NCI-H524 (cell line): ENCODE results near the gene FGF14.

Source experiments
- DNase-seq, 2 experiments: peaks; one replicate each; lab custom pipeline; 2025; lab: John Stamatoyannopoulos, UW

FGF14 gene

GRCh38 chr13:101985321-101985720, 416.5 kb downstream of the FGF14 start:
- DNase-seq, result no peak

GRCh38 chr13:101982903-101983302, 418.9 kb downstream of the FGF14 start:
- DNase-seq, result no peak

- no peak for DNase-seq
These were observed 422.0 kb downstream of the FGF14 start for GRCh38 chr13:101979825-101980224.

- no peak for DNase-seq
These were observed 423.1 kb downstream of the FGF14 start for GRCh38 chr13:101978552-101979315.

- DNase-seq, result no peak
These were observed 424.4 kb downstream of the FGF14 start for GRCh38 chr13:101977475-101977874.

- no peak for DNase-seq
These were observed 429.7 kb downstream of the FGF14 start for GRCh38 chr13:101972191-101972590.

- no peak for DNase-seq
These were observed 431.5 kb downstream of the FGF14 start for GRCh38 chr13:101970341-101970740.

GRCh38 chr13:101967781-101968180, 434.1 kb downstream of the FGF14 start:
- DNase-seq, result no peak

GRCh38 chr13:101967216-101967615, 434.6 kb downstream of the FGF14 start:
- DNase-seq, result no peak

- no peak for DNase-seq
These were observed 436.8 kb downstream of the FGF14 start for GRCh38 chr13:101965096-101965495.

- DNase-seq, result no peak
These were observed 442.8 kb downstream of the FGF14 start for GRCh38 chr13:101959016-101959415.

GRCh38 chr13:101955764-101956163, 446.1 kb downstream of the FGF14 start:
- DNase-seq, result no peak

- no peak for DNase-seq
These were observed 450.7 kb downstream of the FGF14 start for GRCh38 chr13:101951114-101951513.

- DNase-seq, result no peak
These were observed 452.2 kb downstream of the FGF14 start for GRCh38 chr13:101949681-101950080.

GRCh38 chr13:101946401-101946800, 455.4 kb downstream of the FGF14 start:
- DNase-seq, result peak; percentile 43 to 82

- DNase-seq, result peak in 1 of 2 experiments; percentile 20
These were observed 456.4 kb downstream of the FGF14 start for GRCh38 chr13:101945435-101945834.

GRCh38 chr13:101944521-101944920, 457.3 kb downstream of the FGF14 start:
- DNase-seq, result no peak

- DNase-seq, result peak; percentile 1 to 39
These were observed 459.2 kb downstream of the FGF14 start for GRCh38 chr13:101942535-101943157.

GRCh38 chr13:101942038-101942437, 459.8 kb downstream of the FGF14 start:
- peak; percentile 14 to 70 for DNase-seq

- DNase-seq, result peak; percentile 6 to 24
These were observed 460.6 kb downstream of the FGF14 start for GRCh38 chr13:101941095-101941783.

GRCh38 chr13:101939370-101939769, 462.5 kb downstream of the FGF14 start:
- no peak for DNase-seq

- DNase-seq, result no peak
These were observed 466.0 kb downstream of the FGF14 start for GRCh38 chr13:101935828-101936227.

GRCh38 chr13:101931186-101931585, 470.7 kb downstream of the FGF14 start:
- DNase-seq, result no peak
